ENCODE results near the gene POLN. TPM values are rescaled to one million over a fixed set of nuclear protein-coding genes. Genes with fewer than 3 reads are reported as not detected.
A peak's percentile ranks its signal among the peaks of the same experiment; 100 is the strongest.

POLN gene
- total RNA-seq, 3 donors from 2014 or later (not counting 1 experiment from before 2014, with no cell fraction given), result 2.6 to 6.9 (median 3.3) TPM

DNA sequence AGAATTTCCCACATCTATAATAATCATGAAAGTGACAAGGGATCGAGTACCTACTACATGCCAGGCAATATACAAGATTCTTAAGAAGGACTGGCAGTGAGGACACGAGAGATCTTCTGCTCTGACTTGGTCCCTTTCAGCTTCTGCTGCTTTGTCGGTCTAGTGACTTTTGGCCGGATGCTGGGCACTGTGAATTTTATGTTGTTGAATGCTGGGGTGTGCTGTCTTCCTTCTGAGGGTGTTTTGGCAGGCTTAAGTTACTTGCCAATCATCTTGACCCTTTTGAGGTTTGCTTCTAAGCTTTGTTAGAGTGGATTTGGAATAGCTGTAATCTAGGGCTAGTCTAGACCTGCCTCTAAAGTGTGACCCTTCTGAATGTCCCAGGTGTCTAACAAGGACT, 159.3 kb downstream of the POLN start:
- H3K36me3 Mint-ChIP-seq, result no peaks in the 10 kb centered on the region
- intact Hi-C loops (cut with micrococcal nuclease), result no loop called here
- DNase-seq, result no peak
- Histone ChIP-seq H3K27ac (ENCODE audit: low read length) (no peak overlapping the region), H3K4me1 (ENCODE audit: control insufficient read depth, insufficient read depth, low read length) (no peaks in the 10 kb centered on the region), H3K27me3 (ENCODE audit: control insufficient read depth, insufficient read depth, low read length) (no peaks in the 10 kb centered on the region), H3K36me3 (ENCODE audit: control insufficient read depth, insufficient read depth, low read length) (no peaks in the 10 kb centered on the region), H3K9me3 (ENCODE audit: control insufficient read depth, insufficient read depth, low read length) (no peaks in the 10 kb centered on the region), H3K4me3 (ENCODE audit: low read length) (no peak overlapping the region)
- no peaks in the 10 kb centered on the region for H3K4me1 Mint-ChIP-seq
- no peaks in the 10 kb centered on the region for H3K27me3 Mint-ChIP-seq (ENCODE audit: low read depth in 2 of 2)
- H3K4me3 Mint-ChIP-seq, result no peak overlapping the region
- TF ChIP-seq, protein P1, sequence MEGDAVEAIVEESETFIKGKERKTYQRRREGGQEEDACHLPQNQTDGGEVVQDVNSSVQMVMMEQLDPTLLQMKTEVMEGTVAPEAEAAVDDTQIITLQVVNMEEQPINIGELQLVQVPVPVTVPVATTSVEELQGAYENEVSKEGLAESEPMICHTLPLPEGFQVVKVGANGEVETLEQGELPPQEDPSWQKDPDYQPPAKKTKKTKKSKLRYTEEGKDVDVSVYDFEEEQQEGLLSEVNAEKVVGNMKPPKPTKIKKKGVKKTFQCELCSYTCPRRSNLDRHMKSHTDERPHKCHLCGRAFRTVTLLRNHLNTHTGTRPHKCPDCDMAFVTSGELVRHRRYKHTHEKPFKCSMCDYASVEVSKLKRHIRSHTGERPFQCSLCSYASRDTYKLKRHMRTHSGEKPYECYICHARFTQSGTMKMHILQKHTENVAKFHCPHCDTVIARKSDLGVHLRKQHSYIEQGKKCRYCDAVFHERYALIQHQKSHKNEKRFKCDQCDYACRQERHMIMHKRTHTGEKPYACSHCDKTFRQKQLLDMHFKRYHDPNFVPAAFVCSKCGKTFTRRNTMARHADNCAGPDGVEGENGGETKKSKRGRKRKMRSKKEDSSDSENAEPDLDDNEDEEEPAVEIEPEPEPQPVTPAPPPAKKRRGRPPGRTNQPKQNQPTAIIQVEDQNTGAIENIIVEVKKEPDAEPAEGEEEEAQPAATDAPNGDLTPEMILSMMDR (IDR thresholded peaks at IDR 0.05), result no peak
- no peaks in the 10 kb centered on the region for H3K9me3 Mint-ChIP-seq
- 84% methylated on average over 4 of the region's 4 CpGs for WGBS (ENCODE audit: insufficient coverage)
- ATAC-seq, result no peak
- no peak overlapping the region for H3K27ac Mint-ChIP-seq

DNA sequence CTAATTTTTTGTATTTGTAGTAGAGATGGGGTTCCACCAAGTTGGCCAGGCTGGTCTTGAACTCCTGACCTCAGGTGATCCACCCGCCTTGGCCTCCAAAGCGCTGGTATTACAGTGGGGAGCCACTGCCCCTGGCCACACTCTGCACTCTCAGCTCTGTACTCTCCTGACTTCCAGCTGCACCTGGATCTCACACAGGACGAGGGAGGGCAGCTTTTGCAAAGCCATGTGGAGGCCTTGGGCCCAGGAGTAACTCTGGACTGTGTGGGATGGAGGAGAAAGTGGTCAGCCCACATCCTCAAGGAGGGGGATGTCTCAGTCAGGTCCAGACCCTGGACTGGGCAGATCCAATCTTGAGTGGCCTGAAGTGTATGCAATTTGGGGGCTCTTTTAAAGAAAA, 159.8 kb downstream of the POLN start:
- Mint-ChIP-seq H3K4me1 (no peaks in the 10 kb centered on the region), H3K36me3 (no peaks in the 10 kb centered on the region), H3K9me3 (no peaks in the 10 kb centered on the region), H3K4me3 (no peak overlapping the region), H3K27me3 (ENCODE audit: low read depth in 2 of 2) (no peaks in the 10 kb centered on the region), H3K27ac (no peak overlapping the region)
- H3K36me3 ChIP-seq (ENCODE audit: control insufficient read depth, insufficient read depth, low read length), result no peaks in the 10 kb centered on the region
- H3K9me3 ChIP-seq (ENCODE audit: control insufficient read depth, insufficient read depth, low read length), result no peaks in the 10 kb centered on the region
- 76% methylated on average over 3 of the region's 3 CpGs for WGBS (ENCODE audit: insufficient coverage)
- DNase-seq (no peak), ATAC-seq (no peak)
- H3K27ac ChIP-seq (ENCODE audit: low read length), result no peak overlapping the region
- intact Hi-C loops (cut with micrococcal nuclease), result no loop called here
- H3K27me3 ChIP-seq (ENCODE audit: control insufficient read depth, insufficient read depth, low read length), result no peaks in the 10 kb centered on the region
- TF ChIP-seq, protein P1 (IDR thresholded peaks at IDR 0.05), result no peak
- no peak overlapping the region for H3K4me3 ChIP-seq (ENCODE audit: low read length)
- H3K4me1 ChIP-seq (ENCODE audit: control insufficient read depth, insufficient read depth, low read length), result no peaks in the 10 kb centered on the region

DNA sequence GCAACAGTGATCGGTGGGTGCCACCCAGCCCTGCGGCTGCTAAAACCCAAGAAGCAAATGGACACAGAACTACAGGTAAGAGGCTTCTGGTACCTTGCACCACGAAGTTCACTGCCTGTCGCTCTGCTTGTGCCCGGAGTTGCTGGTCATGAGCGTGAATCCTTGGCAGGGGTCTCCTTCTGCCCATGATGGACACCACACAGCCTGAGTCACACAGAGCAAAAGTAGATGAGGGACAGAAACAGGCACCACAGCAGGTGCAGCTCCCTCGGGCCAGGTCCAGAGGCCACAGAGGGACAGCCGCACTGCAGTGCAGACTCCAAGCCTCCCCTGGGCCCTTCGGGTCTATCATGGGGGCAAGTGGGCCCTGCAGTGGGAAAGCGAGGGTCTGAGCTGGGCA, 160.4 kb downstream of the POLN start:
- Mint-ChIP-seq H3K4me3 (no peak overlapping the region), H3K27me3 (ENCODE audit: low read depth in 2 of 2) (no peaks in the 10 kb centered on the region), H3K27ac (no peak overlapping the region), H3K4me1 (no peaks in the 10 kb centered on the region), H3K9me3 (no peaks in the 10 kb centered on the region), H3K36me3 (no peaks in the 10 kb centered on the region)
- no peaks in the 10 kb centered on the region for H3K27me3 ChIP-seq (ENCODE audit: control insufficient read depth, insufficient read depth, low read length)
- H3K4me3 ChIP-seq (ENCODE audit: low read length), result no peak overlapping the region
- TF ChIP-seq, protein P1 (IDR thresholded peaks at IDR 0.05), result no peak
- intact Hi-C loops (cut with micrococcal nuclease), result no loop called here
- no peaks in the 10 kb centered on the region for H3K4me1 ChIP-seq (ENCODE audit: control insufficient read depth, insufficient read depth, low read length)
- ATAC-seq, result no peak
- H3K27ac ChIP-seq (ENCODE audit: low read length), result no peak overlapping the region
- DNase-seq, result peak in 1 of 2 donors; percentile 8
- WGBS (ENCODE audit: insufficient coverage), result 88% methylated on average over 10 of the region's 10 CpGs
- no peaks in the 10 kb centered on the region for H3K9me3 ChIP-seq (ENCODE audit: control insufficient read depth, insufficient read depth, low read length)
- no peaks in the 10 kb centered on the region for H3K36me3 ChIP-seq (ENCODE audit: control insufficient read depth, insufficient read depth, low read length)

Measured in natural killer cell (primary cell).